GM06990 (cell line): ENCODE data around the gene P3H2.

Experiments used
- DNase-seq: peaks from one replicate; pipeline ENCODE4 v3.0.0-alpha.2; 2011; ENCODE audit not compliant: insufficient read length; ENCODE audit errors: extremely low read depth
- H3K27me3 ChIP-seq: replicated peaks from 2 replicates; pipeline ENCODE4 v1.6.0; 2011; ENCODE audit warnings: low read length; ENCODE audit not compliant: control insufficient read depth, insufficient read depth
- H3K36me3 ChIP-seq: 2 replicates; pipeline ENCODE4 v1.5.1; 2011; ENCODE audit warnings: low read length; ENCODE audit not compliant: control insufficient read depth, insufficient read depth
- H3K4me3 ChIP-seq: replicated peaks from 2 replicates; pipeline ENCODE4 v1.5.1; 2011; ENCODE audit warnings: low read depth, mild to moderate bottlenecking, control low read depth, low read length
- TF ChIP-seq, protein P1 (sequence below): IDR thresholded peaks from 2 replicates; pipeline ENCODE4 v1.5.1; 2011; ENCODE audit warnings: low read length, control low read depth, mild to moderate bottlenecking, inconsistent platforms; ENCODE audit not compliant: insufficient read depth, poor library complexity, severe bottlenecking

The P3H2 gene

DNA sequence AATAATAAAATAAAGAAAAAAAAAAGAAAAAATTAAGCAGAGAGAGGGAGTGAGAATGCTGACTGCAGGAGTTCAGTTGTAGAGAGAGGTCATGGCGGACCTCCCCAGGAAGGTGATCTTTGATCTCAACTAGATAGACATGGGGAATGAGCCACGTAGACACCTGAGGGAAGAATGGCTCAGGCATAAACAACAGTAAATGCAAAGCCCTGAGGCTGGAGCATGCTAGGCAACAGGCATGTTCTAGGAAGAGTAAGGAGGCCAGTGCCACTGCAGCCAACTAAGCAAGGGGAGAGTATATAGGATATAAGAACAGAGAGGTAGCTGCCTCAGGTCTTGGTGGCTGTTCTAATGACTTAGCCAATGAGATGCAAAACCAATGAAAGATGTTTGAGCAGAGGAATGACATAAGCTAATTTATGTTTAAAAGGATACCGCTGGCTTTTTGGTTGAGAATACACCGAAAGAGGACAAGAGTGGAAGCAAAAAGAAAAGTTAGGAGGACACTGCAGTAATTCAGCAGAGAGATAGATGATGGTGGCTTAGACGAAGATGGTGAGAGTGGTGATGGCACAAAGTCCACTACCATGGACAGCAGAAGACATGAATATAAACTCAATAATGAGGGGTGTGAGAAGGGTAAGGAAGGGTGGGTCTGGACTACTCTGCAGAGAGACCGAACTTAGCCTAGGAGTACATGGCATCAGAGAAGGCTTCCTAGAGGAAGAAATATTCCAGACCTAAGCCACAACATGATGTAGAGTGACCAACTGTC lies 174.6 kb downstream of the P3H2 start:
- no peak for DNase-seq
- Histone ChIP-seq H3K4me3 (no peak overlapping the region), H3K27me3 (no peaks in the 10 kb centered on the region), H3K36me3 (no peaks in the 10 kb centered on the region)
- TF ChIP-seq, protein P1, sequence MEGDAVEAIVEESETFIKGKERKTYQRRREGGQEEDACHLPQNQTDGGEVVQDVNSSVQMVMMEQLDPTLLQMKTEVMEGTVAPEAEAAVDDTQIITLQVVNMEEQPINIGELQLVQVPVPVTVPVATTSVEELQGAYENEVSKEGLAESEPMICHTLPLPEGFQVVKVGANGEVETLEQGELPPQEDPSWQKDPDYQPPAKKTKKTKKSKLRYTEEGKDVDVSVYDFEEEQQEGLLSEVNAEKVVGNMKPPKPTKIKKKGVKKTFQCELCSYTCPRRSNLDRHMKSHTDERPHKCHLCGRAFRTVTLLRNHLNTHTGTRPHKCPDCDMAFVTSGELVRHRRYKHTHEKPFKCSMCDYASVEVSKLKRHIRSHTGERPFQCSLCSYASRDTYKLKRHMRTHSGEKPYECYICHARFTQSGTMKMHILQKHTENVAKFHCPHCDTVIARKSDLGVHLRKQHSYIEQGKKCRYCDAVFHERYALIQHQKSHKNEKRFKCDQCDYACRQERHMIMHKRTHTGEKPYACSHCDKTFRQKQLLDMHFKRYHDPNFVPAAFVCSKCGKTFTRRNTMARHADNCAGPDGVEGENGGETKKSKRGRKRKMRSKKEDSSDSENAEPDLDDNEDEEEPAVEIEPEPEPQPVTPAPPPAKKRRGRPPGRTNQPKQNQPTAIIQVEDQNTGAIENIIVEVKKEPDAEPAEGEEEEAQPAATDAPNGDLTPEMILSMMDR: no peak

DNA sequence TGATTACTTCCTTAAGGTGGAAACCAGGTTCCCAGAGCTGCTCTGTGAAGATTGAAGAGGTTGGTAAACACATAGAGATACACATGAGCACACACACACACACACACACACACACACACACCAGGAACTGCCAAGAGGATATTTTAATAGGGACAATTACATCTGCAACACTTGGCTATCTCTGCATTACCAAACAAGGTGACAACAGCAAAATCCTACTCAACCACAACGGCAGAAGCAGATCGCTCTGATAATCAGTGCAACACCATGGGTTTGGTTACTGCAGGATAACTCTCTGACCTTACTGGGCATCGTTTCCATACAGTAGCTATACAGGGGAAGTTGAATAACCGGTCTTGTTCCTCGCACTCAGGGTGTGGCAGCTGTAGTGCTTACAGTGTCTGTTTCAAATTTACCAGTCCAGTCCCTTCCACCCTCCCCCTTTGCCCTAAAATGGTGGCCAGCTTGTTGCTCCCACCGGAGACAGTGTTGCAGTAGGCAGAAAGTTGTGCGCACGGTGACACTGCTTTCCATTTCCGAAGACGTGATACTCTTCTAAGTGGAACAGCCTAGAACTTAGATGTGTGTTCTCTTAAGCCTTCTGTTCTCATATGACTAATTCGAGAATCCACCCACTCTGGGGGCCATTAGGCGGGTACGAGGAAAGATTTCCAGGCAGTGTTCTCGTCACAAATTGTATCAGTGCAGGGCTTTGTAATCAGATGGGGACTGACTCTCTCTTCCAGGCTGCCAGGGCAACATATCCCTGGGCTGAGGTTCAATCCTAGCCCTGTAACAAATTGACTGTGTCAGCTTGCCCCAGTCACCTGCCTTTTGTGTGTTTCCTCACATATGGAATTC lies 176.2 kb downstream of the P3H2 start:
- no peaks in the 10 kb centered on the region for H3K27me3 ChIP-seq
- no peaks in the 10 kb centered on the region for H3K36me3 ChIP-seq
- TF ChIP-seq, protein P1: no peak
- no peak for DNase-seq
- H3K4me3 ChIP-seq: no peak overlapping the region

GRCh38 chr3:189942948-189943347 lies 177.7 kb downstream of the P3H2 start:
- TF ChIP-seq, protein P1: no peak
- no peaks in the 10 kb centered on the region for H3K36me3 ChIP-seq
- no peak overlapping the region for H3K4me3 ChIP-seq
- H3K27me3 ChIP-seq: no peaks in the 10 kb centered on the region
- no peak for DNase-seq

DNA sequence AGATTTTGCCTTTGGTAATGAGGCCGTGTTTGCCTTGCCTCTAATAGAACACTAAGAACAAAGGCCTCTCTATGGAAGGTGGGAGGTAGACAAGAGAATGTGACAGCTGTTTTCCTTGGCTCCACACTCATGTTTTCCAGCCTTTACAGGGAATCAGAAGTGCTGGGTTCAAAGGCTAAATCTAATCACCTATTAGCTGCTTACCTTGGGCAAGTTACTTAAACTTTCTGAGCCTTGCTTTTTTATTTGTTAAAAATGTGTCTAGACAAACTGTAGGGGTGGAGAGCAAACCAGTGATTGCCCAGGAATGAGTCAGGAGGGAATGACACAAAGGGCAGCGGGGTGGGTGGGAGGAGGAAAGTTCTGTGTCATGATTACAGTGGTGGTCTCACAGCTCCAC lies 179.0 kb downstream of the P3H2 start:
- Histone ChIP-seq H3K36me3 (no peaks in the 10 kb centered on the region), H3K4me3 (no peak overlapping the region), H3K27me3 (no peaks in the 10 kb centered on the region)
- DNase-seq: no peak
- TF ChIP-seq, protein P1: no peak

DNA sequence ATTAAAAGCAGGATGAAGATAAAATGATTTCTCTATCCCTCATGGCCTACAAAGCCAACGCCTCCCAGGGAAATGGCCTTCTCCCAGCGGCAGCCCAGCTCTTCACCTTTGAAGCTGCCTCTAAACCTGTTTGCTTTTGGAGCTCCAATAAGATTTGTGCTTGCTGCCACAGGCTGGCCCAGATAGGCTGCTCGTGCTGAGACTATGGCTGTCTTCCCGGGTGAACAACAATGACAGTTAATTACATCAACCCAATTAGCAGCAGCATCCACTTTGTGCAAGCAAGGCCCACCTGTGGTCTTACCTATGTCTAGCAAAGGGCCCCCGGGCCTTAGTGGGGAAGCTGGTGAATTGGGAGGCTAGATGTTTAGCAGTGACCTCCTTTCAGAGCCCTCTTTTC lies 179.6 kb downstream of the P3H2 start:
- no peak overlapping the region for H3K4me3 ChIP-seq
- H3K36me3 ChIP-seq: no peaks in the 10 kb centered on the region
- DNase-seq: no peak
- H3K27me3 ChIP-seq: no peaks in the 10 kb centered on the region
- TF ChIP-seq, protein P1: no peak
